ENCODE data around the gene SPATA6. TPM values are rescaled to one million over a fixed set of nuclear protein-coding genes. Genes with fewer than 3 reads are reported as not detected.

The SPATA6 gene
- total RNA-seq, 1 experiment from 2014 or later = 0.16 TPM

DNA sequence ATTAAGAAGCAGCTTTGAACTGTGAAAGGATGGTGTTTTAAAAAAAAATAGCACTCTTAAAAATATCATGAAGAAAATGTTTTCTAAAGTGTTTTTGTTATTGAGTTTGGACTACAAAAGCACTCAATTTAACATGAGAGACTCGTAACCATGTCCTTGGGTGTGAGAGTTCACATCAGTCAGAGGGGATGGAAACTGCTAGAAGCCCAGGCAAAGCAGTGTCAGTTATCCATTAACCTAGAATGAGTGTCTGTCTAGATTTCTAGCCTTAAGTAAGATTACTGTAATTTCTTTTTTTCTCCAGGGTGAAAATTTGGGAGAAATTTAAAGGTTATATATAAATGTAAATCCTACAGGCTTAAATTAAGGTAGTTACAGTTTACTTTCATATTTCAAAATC is 217.8 kb downstream of the SPATA6 start:
- no peak for DNase-seq (ENCODE audit: low read depth)

DNA sequence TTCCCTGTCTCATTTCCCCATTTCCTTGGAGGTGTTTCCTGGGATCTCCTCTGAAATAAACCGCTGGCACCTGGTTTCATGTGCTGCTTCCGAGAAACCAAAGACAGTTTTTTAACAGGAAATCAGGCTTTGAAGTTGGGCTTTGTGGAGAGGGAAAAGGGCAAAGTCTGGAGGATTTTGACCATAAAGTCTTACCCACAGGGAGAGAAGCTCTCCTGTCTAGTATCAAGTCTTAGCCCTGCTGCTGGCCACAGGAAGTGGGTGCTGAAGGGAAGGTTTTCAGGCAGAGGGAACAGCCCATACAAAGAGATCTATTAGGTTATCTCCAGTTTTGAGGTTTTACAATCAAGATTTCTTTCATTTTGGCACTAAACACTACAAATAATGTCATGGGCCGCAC is 220.2 kb downstream of the SPATA6 start:
- no peak for DNase-seq (ENCODE audit: low read depth)

DNA sequence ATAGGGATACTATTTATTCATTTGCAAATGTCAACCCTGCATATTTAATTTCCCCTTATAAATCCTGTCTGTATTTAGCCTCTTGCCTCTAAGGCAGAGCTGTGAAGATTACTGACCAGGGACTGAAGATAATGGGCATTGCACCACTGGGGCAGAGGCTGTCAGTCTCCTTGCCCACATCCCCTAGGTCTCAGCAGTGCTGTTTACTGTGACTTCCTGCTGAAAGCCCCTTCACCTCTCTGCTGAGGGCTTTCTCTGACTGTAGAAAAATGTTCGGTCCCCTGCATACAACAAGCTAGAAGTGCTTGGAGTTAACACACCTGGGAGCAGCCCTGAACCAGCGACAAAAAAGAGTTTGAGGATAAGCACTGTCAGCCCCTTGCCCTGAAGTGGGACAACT is 220.7 kb downstream of the SPATA6 start:
- DNase-seq (ENCODE audit: low read depth) = no peak

DNA sequence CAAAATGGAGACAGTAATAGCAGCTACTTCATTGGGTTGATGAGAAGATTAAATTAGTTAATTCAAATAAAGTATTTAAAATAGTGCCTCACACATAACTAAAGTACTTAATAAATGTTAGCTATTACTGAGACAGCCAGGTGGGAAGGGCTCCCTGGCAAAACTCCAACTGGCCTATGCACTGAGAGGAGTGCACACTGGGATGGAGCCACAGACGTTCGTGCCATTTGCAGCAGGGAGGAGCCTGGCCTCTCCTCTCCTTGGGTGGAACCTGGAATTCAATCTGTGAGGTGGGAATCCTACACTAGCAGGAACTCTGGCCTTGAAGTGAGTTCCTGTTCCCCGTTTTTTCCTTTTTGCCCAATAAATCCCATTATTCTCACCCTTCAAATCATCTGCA is 221.4 kb downstream of the SPATA6 start:
- DNase-seq (ENCODE audit: low read depth) = no peak

DNA sequence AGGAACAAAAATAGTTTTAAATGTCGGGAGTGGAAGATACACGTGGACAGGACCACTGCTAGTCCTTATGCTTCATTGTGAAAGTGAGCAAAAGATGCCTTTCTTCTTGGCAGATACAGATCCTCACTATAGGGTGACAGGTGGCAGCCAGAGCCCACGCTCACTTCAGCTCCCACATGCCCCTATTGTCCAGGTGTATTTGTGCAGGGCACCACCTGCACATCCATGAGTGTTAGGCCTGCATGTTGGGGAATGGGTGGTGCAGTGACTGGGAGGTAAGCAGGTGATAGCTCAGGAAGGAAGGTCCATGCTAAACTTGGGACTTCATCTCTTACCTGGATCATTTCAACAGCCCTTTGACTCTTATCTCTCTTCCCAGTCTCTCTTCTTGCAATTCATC is 222.1 kb downstream of the SPATA6 start:
- no peak for DNase-seq (ENCODE audit: low read depth)

DNA sequence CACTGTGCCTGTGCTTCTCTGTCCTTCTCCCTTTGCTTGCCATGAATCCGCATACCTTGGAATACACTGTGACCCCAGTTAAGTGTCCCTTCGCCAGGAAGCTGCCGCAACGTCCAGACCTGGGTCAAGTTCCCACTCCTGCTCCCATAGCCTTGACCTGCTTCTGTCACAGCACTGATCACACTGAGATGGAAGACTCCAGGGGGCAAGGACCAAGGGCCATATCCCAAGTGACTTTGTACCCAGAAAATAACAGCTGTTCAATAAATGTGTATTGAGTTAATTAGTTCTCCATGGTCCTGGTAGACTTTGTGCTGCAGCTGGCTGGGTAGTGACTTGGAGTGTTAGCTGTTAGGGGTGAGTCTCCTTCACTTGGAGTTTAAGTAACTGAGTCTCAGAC is 223.6 kb downstream of the SPATA6 start:
- DNase-seq (ENCODE audit: low read depth) = no peak

DNA sequence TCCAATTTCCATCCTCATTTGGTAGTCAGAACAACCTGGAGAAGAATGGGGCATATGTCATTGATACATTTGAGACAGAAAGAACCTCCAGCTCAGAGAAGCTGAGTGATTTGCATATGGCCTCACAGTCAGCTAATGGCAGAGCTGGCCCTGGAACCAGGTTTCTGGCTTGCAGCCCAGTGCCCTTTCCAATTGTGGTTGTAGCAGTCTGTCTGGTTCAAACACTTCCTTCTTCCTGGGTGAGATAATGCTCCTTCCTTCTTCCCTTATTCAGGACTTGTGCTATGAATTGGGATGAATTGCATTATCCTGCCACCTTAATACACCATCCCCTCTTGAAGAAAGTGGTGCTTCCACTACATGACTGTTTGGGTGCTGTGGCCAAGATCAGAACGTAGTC is 225.3 kb downstream of the SPATA6 start:
- DNase-seq (ENCODE audit: low read depth) = no peak

Small RNA genes lying within 50 kb of the gene (small RNA-seq; reads per million reads assigned to genes)
- gene RNU4-61P = not detected
- not detected for gene RNU6-723P

Other genes starting within 250 kb of the SPATA6 start
- gene SLC5A9, start 249.5 kb downstream of the SPATA6 start, total RNA-seq (2014; rRNA removed; shearing (Covaris generic)) = not detected in 2 replicates